C4-2B (cell line): ENCODE results near the gene HOXB9.

Experiments
- ZFX ChIP-seq: fragments of 450-650 bp; IDR thresholded peaks from 2 replicates; pipeline ENCODE4 v1.6.1; 2017
- TF ChIP-seq, protein P1 (sequence below): fragments of 450-650 bp; conservative IDR thresholded peaks from 2 replicates; pipeline ENCODE4 v1.5.1; 2017; ENCODE audit warnings: mild to moderate bottlenecking

DNA sequence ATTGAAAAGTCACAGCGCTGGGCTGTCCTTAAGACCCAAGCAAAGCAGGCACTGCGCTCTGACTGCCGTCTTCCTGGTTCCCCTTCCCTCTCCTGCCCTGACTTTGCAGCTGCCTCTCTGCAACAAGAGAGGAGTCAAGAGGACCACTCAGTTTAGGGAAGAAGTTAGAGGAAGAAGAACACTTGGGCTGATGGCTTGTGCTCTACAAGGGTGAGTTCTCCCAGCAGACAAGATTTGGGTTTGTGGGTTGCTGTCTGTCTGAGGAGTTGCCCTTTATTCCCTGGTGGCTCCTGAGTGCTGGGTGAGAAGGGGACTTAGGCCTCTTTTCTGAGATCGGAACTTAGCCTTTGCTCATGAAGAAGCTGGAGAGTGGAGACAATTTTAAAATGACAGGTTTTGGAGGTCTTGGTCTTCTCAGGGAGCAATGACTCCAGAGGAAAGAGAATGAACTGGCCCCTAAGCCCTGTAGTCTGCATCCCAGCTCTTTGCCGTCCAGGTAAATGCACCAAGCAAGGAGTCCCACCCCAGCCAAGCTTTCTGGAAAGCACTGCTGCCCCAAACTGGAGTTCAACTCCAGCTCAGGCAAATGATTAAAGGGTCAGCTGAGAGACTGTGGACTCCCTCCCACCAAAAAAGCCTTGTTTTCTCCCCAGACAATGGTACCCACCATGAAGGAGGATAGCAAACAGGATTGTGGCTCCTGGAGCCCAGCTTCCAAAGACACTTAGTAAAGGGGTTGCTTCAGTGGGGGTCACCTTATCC, 2.7 kb upstream of the HOXB9 start:
- TF ChIP-seq, protein P1, sequence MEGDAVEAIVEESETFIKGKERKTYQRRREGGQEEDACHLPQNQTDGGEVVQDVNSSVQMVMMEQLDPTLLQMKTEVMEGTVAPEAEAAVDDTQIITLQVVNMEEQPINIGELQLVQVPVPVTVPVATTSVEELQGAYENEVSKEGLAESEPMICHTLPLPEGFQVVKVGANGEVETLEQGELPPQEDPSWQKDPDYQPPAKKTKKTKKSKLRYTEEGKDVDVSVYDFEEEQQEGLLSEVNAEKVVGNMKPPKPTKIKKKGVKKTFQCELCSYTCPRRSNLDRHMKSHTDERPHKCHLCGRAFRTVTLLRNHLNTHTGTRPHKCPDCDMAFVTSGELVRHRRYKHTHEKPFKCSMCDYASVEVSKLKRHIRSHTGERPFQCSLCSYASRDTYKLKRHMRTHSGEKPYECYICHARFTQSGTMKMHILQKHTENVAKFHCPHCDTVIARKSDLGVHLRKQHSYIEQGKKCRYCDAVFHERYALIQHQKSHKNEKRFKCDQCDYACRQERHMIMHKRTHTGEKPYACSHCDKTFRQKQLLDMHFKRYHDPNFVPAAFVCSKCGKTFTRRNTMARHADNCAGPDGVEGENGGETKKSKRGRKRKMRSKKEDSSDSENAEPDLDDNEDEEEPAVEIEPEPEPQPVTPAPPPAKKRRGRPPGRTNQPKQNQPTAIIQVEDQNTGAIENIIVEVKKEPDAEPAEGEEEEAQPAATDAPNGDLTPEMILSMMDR: no peak
- TF ChIP-seq ZFX: no peak
